MCF 10A (cell line): ENCODE data around the gene PLK5. TPM values are rescaled to one million over a fixed set of nuclear protein-coding genes. Genes with fewer than 3 reads are reported as not detected.
A peak's percentile ranks its signal among the peaks of the same experiment; 100 is the strongest.

Experiments
- BruUV-seq: library from RNA; stranded (reverse); fragments of 400-500 nt; replicated peaks from 2 replicates; lab custom pipeline; 2021; lab: Mats Ljungman, UMichigan
- CTCF ChIA-PET: fragments of 300-600 bp; sonication (Branson Sonifier 250); formaldehyde crosslinking; extraction: SDS; loops from one replicate; lab custom pipeline; 2021; ENCODE audit warnings: antibody characterized with exemption, inconsistent platforms; lab: Yijun Ruan, JAX
- POLR2A ChIA-PET: fragments of 300-600, 350-650 bp; sonication (Branson Sonifier 250); formaldehyde crosslinking; extraction: SDS; loops from one replicate; lab custom pipeline; 2020; ENCODE audit warnings: antibody characterized with exemption, inconsistent platforms; lab: Yijun Ruan, JAX
- DNase-seq: peaks from one replicate; pipeline ENCODE4 v3.0.0-alpha.2; 2018; ENCODE audit not compliant: unreplicated experiment
- H3K27ac Mint-ChIP-seq: one replicate; pipeline ENCODE4 v1.8.0; 2022; ENCODE audit warnings: mild to moderate bottlenecking, low read depth, mixed read lengths; ENCODE audit not compliant: unreplicated experiment
- H3K27me3 Mint-ChIP-seq: one replicate; pipeline ENCODE4 v1.8.0; 2022; ENCODE audit warnings: mixed read lengths; ENCODE audit not compliant: insufficient read depth, unreplicated experiment
- H3K36me3 Mint-ChIP-seq: one replicate; pipeline ENCODE4 v1.8.0; 2022; ENCODE audit warnings: mild to moderate bottlenecking, moderate library complexity, mixed read lengths; ENCODE audit not compliant: insufficient read depth, unreplicated experiment
- H3K4me1 Mint-ChIP-seq: one replicate; pipeline ENCODE4 v1.8.0; 2022; ENCODE audit warnings: mixed read lengths; ENCODE audit not compliant: insufficient read depth, unreplicated experiment
- H3K4me3 Mint-ChIP-seq: one replicate; pipeline ENCODE4 v1.8.0; 2022; ENCODE audit warnings: mild to moderate bottlenecking, moderate library complexity, mixed read lengths; ENCODE audit not compliant: unreplicated experiment
- H3K9me3 Mint-ChIP-seq: one replicate; pipeline ENCODE4 v1.8.0; 2022; ENCODE audit warnings: mixed read lengths; ENCODE audit not compliant: unreplicated experiment
- intact Hi-C: fragments of 100-400 bp; cut with micrococcal nuclease; formaldehyde crosslinking; loops from 2 replicates; pipeline ENCODE4 v1.14.1; 2022
- total RNA-seq: library from RNA; stranded (reverse); gene quantifications from 2 replicates; pipeline ENCODE4 v1.2.3, GENCODE V29; 2022
- TF ChIP-seq, protein P1 (sequence below): fragments of 200-600 bp; IDR thresholded peaks from one replicate; pipeline ENCODE4 v1.8.0; 2022; ENCODE audit warnings: antibody characterized with exemption, mild to moderate bottlenecking; ENCODE audit not compliant: unreplicated experiment

PLK5 gene
- total RNA-seq, 1 experiment from 2014 or later = 0.21 TPM

- intact Hi-C loops = no loop called here
- ChIA-PET CTCF (no interaction called here), POLR2A (interaction anchor here (0.7 kb wide), 1 partner anchor 47 kb away, joined by 4 read pairs; no protein-coding TSS in a partner anchor)
Measured at GRCh38 chr19:1501200-1501595, 22.7 kb upstream of the PLK5 start.

GRCh38 chr19:1502433-1503088 is 21.3 kb upstream of the PLK5 start:
- ChIA-PET POLR2A (no interaction called here), CTCF (interaction anchor here (0.6 to 0.9 kb wide), 5 partner anchors 18 to 1151 kb away, joined by 3 to 5 read pairs (median 4); no protein-coding TSS in a partner anchor)
- Mint-ChIP-seq H3K4me1 (no peaks in the 10 kb centered on the region), H3K4me3 (no peak overlapping the region), H3K36me3 (peaks cover 19% of the 10 kb centered on the region), H3K9me3 (no peaks in the 10 kb centered on the region), H3K27ac (no peak overlapping the region), H3K27me3 (no peaks in the 10 kb centered on the region)
- TF ChIP-seq, protein P1, sequence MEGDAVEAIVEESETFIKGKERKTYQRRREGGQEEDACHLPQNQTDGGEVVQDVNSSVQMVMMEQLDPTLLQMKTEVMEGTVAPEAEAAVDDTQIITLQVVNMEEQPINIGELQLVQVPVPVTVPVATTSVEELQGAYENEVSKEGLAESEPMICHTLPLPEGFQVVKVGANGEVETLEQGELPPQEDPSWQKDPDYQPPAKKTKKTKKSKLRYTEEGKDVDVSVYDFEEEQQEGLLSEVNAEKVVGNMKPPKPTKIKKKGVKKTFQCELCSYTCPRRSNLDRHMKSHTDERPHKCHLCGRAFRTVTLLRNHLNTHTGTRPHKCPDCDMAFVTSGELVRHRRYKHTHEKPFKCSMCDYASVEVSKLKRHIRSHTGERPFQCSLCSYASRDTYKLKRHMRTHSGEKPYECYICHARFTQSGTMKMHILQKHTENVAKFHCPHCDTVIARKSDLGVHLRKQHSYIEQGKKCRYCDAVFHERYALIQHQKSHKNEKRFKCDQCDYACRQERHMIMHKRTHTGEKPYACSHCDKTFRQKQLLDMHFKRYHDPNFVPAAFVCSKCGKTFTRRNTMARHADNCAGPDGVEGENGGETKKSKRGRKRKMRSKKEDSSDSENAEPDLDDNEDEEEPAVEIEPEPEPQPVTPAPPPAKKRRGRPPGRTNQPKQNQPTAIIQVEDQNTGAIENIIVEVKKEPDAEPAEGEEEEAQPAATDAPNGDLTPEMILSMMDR = no peak
- BruUV-seq = no TSS peak
- intact Hi-C loops = no loop called here
- no peak for DNase-seq

More at GRCh38 chr19:1501200-1501595, 22.7 kb upstream of the PLK5 start:
- no peak for DNase-seq
- no peaks in the 10 kb centered on the region for H3K27me3 Mint-ChIP-seq
- TF ChIP-seq, protein P1 = no peak
- H3K36me3 Mint-ChIP-seq = peaks cover 14% of the 10 kb centered on the region
- no peak overlapping the region for H3K4me3 Mint-ChIP-seq
- BruUV-seq = no TSS peak
- H3K4me1 Mint-ChIP-seq = no peaks in the 10 kb centered on the region
- H3K9me3 Mint-ChIP-seq = no peaks in the 10 kb centered on the region
- no peak overlapping the region for H3K27ac Mint-ChIP-seq

DNA sequence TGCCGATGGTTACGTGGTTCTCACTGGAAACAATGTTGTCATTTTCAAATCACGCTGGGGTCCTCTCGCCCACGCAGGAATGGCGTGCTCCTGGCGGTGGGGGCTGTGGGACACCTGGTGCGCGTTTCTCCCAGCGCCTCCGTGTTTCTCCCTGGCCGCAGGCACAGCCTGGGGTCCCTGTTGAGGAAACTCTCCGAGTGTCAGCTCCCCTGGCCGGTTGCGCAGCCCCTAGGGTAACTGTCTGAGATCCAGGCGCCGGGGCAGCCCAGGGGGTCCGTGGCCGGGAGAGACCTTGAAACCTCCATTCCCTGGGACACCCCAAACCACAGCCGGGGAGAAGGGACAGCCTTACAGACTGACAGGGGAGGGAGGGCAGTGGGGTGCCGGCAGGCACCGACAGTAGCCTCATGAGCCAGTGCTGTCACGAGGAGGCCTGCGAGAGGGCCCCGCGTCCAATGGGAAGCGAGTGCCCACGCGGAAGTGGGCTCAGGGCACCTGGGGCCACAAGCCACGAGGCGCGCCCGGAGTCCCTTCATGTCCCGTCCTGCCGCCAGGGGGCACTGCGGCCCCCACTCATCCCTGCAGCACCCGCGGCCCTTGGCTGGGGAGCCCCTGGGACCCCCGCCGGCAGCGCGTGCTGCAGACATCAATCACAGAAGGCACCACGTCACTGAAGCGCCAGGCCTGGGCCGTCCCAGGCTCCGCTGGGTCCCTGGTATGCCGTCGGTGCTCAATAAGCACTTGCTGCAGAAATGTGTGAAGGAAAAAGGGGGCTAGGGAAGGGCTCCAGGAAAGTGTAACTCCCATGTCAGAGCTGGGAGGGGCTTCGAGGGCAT is 20.6 kb upstream of the PLK5 start:
- Mint-ChIP-seq H3K27me3 (no peaks in the 10 kb centered on the region), H3K36me3 (peaks cover 23% of the 10 kb centered on the region), H3K27ac (no peak overlapping the region), H3K4me3 (no peak overlapping the region), H3K4me1 (peaks cover 3% of the 10 kb centered on the region), H3K9me3 (no peaks in the 10 kb centered on the region)
- CTCF ChIA-PET = interaction anchor here (0.7 to 0.8 kb wide), 3 partner anchors 48 to 1151 kb away, joined by 3 read pairs; no protein-coding TSS in a partner anchor
- TF ChIP-seq, protein P1 = peak; percentile 78
- DNase-seq = peak; percentile 53
- POLR2A ChIA-PET = no interaction called here
- intact Hi-C loops = no loop called here
- no TSS peak for BruUV-seq
